ENCODE measurements around the gene EGLN2.
"Not testable (repeated sequence)": the region's sequence is repeated elsewhere in the genome, so short reads cannot be mapped to it uniquely, and the experiment has no call there.

The EGLN2 gene

GRCh38 chr19:40819479-40820234, 20.7 kb downstream of the EGLN2 start:
- DNase-seq = peak; percentile 27

- DNase-seq = no peak
Observed at GRCh38 chr19:40822161-40822560, 23.2 kb downstream of the EGLN2 start.

GRCh38 chr19:40822704-40823553, 23.9 kb downstream of the EGLN2 start:
- DNase-seq = peak; percentile 33

GRCh38 chr19:40824916-40825315, 25.9 kb downstream of the EGLN2 start:
- not testable (repeated sequence) for DNase-seq

- DNase-seq = not testable (repeated sequence)
Observed at GRCh38 chr19:40825460-40826095, 26.6 kb downstream of the EGLN2 start.

GRCh38 chr19:40826312-40826698, 27.3 kb downstream of the EGLN2 start:
- DNase-seq = not testable (repeated sequence)

GRCh38 chr19:40826699-40827385, 27.9 kb downstream of the EGLN2 start:
- DNase-seq = not testable (repeated sequence)

GRCh38 chr19:40827386-40828247, 28.6 kb downstream of the EGLN2 start:
- no peak for DNase-seq

- DNase-seq = no peak
Observed at GRCh38 chr19:40829205-40829604, 30.2 kb downstream of the EGLN2 start.

GRCh38 chr19:40830741-40831140, 31.8 kb downstream of the EGLN2 start:
- DNase-seq = not testable (repeated sequence)

- peak; percentile 97 for DNase-seq
Observed at GRCh38 chr19:40831502-40832430, 32.8 kb downstream of the EGLN2 start.

GRCh38 chr19:40832431-40832790, 33.4 kb downstream of the EGLN2 start:
- DNase-seq = not testable (repeated sequence)

- DNase-seq = not testable (repeated sequence)
Observed at GRCh38 chr19:40833728-40834533, 34.9 kb downstream of the EGLN2 start.

GRCh38 chr19:40836754-40837429, 37.9 kb downstream of the EGLN2 start:
- no peak for DNase-seq

- DNase-seq = not testable (repeated sequence)
Observed at GRCh38 chr19:40838477-40838876, 39.5 kb downstream of the EGLN2 start.

- DNase-seq = not testable (repeated sequence)
Observed at GRCh38 chr19:40842012-40842411, 43.0 kb downstream of the EGLN2 start.

- DNase-seq = not testable (repeated sequence)
Observed at GRCh38 chr19:40842997-40843652, 44.1 kb downstream of the EGLN2 start.

GRCh38 chr19:40843653-40844052, 44.7 kb downstream of the EGLN2 start:
- DNase-seq = not testable (repeated sequence)

GRCh38 chr19:40846722-40847121, 47.7 kb downstream of the EGLN2 start:
- DNase-seq = not testable (repeated sequence)
